ENCODE measurements around the gene FCHO1. TPM values are rescaled to one million over a fixed set of nuclear protein-coding genes. Genes with fewer than 3 reads are reported as not detected.

Gene FCHO1
- total RNA-seq, 1 donor from 2014 or later, result 15.5 TPM

DNA sequence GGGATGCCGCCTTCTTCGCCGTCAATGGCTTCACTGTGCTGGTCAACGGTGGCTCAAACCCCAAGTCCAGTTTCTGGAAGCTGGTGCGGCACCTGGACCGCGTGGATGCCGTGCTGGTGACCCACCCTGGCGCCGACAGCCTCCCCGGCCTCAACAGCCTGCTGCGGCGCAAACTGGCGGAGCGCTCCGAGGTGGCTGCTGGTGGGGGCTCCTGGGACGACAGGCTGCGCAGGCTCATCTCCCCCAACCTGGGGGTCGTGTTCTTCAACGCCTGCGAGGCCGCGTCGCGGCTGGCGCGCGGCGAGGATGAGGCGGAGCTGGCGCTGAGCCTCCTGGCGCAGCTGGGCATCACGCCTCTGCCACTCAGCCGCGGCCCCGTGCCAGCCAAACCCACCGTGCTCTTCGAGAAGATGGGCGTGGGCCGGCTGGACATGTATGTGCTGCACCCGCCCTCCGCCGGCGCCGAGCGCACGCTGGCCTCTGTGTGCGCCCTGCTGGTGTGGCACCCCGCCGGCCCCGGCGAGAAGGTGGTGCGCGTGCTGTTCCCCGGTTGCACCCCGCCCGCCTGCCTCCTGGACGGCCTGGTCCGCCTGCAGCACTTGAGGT, 25.0 kb upstream of the FCHO1 start:
- no peaks in the 10 kb centered on the region for H3K4me1 ChIP-seq
- no peaks in the 10 kb centered on the region for H3K27me3 ChIP-seq
- TF ChIP-seq, protein P1, sequence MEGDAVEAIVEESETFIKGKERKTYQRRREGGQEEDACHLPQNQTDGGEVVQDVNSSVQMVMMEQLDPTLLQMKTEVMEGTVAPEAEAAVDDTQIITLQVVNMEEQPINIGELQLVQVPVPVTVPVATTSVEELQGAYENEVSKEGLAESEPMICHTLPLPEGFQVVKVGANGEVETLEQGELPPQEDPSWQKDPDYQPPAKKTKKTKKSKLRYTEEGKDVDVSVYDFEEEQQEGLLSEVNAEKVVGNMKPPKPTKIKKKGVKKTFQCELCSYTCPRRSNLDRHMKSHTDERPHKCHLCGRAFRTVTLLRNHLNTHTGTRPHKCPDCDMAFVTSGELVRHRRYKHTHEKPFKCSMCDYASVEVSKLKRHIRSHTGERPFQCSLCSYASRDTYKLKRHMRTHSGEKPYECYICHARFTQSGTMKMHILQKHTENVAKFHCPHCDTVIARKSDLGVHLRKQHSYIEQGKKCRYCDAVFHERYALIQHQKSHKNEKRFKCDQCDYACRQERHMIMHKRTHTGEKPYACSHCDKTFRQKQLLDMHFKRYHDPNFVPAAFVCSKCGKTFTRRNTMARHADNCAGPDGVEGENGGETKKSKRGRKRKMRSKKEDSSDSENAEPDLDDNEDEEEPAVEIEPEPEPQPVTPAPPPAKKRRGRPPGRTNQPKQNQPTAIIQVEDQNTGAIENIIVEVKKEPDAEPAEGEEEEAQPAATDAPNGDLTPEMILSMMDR (IDR thresholded peaks at IDR 0.05), result no peak
- no peak for TF ChIP-seq EZH2 (IDR thresholded peaks at IDR 0.05)
- TF ChIP-seq EZH2phosphoT487 (IDR thresholded peaks at IDR 0.05), result no peak
- no peak overlapping the region for H2AFZ ChIP-seq (replicated peaks)
- H4K20me1 ChIP-seq (ENCODE audit: low read depth), result peaks cover 64% of the 10 kb centered on the region
- no peaks in the 10 kb centered on the region for H3K9me3 ChIP-seq (ENCODE audit: low read depth)
- peaks cover 7% of the 10 kb centered on the region for H3K27me3 Mint-ChIP-seq (ENCODE audit: insufficient read depth, low read depth)
- no peaks in the 10 kb centered on the region for H3F3A ChIP-seq (ENCODE audit: low read depth)
- peaks cover 79% of the 10 kb centered on the region for H3K79me2 ChIP-seq (ENCODE audit: low read depth)
- no peaks in the 10 kb centered on the region for H3K36me3 ChIP-seq
- H3K4me3 ChIP-seq, result no peak overlapping the region
- no peak overlapping the region for H3K27ac Mint-ChIP-seq
- no peak for DNase-seq (ENCODE audit: low spot score)
- no peak overlapping the region for H3K4me2 ChIP-seq
- H3K9me3 Mint-ChIP-seq, result no peaks in the 10 kb centered on the region
- H3K27ac ChIP-seq, result no peak overlapping the region
- H3K4me3 Mint-ChIP-seq, result no peak overlapping the region
- peaks cover 3% of the 10 kb centered on the region for H3K4me1 Mint-ChIP-seq
- peaks cover 28% of the 10 kb centered on the region for H3K36me3 Mint-ChIP-seq
- H3K9ac ChIP-seq, result no peak overlapping the region

DNA sequence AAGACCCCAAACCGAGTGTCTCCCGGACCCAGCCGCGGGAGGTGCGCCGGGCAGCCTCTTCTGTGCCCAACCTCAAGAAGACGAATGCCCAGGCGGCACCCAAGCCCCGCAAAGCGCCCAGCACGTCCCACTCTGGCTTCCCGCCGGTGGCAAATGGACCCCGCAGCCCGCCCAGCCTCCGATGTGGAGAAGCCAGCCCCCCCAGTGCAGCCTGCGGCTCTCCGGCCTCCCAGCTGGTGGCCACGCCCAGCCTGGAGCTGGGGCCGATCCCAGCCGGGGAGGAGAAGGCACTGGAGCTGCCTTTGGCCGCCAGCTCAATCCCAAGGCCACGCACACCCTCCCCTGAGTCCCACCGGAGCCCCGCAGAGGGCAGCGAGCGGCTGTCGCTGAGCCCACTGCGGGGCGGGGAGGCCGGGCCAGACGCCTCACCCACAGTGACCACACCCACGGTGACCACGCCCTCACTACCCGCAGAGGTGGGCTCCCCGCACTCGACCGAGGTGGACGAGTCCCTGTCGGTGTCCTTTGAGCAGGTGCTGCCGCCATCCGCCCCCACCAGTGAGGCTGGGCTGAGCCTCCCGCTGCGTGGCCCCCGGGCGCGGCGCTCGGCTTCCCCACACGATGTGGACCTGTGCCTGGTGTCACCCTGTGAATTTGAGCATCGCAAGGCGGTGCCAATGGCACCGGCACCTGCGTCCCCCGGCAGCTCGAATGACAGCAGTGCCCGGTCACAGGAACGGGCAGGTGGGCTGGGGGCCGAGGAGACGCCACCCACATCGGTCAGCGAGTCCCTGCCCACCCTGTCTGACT, 24.1 kb upstream of the FCHO1 start:
- peaks cover 2% of the 10 kb centered on the region for H3K4me1 Mint-ChIP-seq
- H4K20me1 ChIP-seq (ENCODE audit: low read depth), result peaks cover 64% of the 10 kb centered on the region
- no peaks in the 10 kb centered on the region for H3F3A ChIP-seq (ENCODE audit: low read depth)
- H2AFZ ChIP-seq (replicated peaks), result no peak overlapping the region
- no peak overlapping the region for H3K4me2 ChIP-seq
- no peaks in the 10 kb centered on the region for H3K9me3 ChIP-seq (ENCODE audit: low read depth)
- H3K9ac ChIP-seq, result no peak overlapping the region
- peaks cover 33% of the 10 kb centered on the region for H3K36me3 Mint-ChIP-seq
- H3K4me1 ChIP-seq, result no peaks in the 10 kb centered on the region
- H3K4me3 ChIP-seq, result no peak overlapping the region
- no peak overlapping the region for H3K27ac Mint-ChIP-seq
- no peak overlapping the region for H3K4me3 Mint-ChIP-seq
- DNase-seq (ENCODE audit: low spot score), result no peak
- H3K27ac ChIP-seq, result no peak overlapping the region
- H3K79me2 ChIP-seq (ENCODE audit: low read depth), result peaks cover 79% of the 10 kb centered on the region
- TF ChIP-seq EZH2phosphoT487 (IDR thresholded peaks at IDR 0.05), result no peak
- no peak for TF ChIP-seq EZH2 (IDR thresholded peaks at IDR 0.05)
- H3K27me3 ChIP-seq, result no peaks in the 10 kb centered on the region
- no peaks in the 10 kb centered on the region for H3K9me3 Mint-ChIP-seq
- peaks cover 5% of the 10 kb centered on the region for H3K27me3 Mint-ChIP-seq (ENCODE audit: insufficient read depth, low read depth)
- H3K36me3 ChIP-seq, result no peaks in the 10 kb centered on the region

DNA sequence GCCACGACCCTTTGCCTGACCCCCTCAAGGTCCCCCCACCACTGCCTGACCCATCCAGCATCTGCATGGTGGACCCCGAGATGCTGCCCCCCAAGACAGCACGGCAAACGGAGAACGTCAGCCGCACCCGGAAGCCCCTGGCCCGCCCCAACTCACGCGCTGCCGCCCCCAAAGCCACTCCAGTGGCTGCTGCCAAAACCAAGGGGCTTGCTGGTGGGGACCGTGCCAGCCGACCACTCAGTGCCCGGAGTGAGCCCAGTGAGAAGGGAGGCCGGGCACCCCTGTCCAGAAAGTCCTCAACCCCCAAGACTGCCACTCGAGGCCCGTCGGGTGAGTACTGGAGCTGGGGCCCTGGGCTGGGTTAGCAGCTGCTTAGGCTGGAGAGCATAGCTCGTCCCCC, 23.4 kb upstream of the FCHO1 start:
- H2AFZ ChIP-seq (replicated peaks), result no peak overlapping the region
- no peak overlapping the region for H3K4me3 ChIP-seq
- Mint-ChIP-seq H3K4me1 (peaks cover 3% of the 10 kb centered on the region), H3K4me3 (no peak overlapping the region), H3K27ac (no peak overlapping the region), H3K9me3 (no peaks in the 10 kb centered on the region), H3K36me3 (peaks cover 36% of the 10 kb centered on the region), H3K27me3 (ENCODE audit: insufficient read depth, low read depth) (peaks cover 5% of the 10 kb centered on the region)
- no peaks in the 10 kb centered on the region for H3K27me3 ChIP-seq
- no peaks in the 10 kb centered on the region for H3K4me1 ChIP-seq
- no peaks in the 10 kb centered on the region for H3F3A ChIP-seq (ENCODE audit: low read depth)
- TF ChIP-seq EZH2phosphoT487 (IDR thresholded peaks at IDR 0.05) (no peak), EZH2 (IDR thresholded peaks at IDR 0.05) (no peak)
- TF ChIP-seq, protein P1 (IDR thresholded peaks at IDR 0.05), result no peak
- H3K4me2 ChIP-seq, result no peak overlapping the region
- H3K9ac ChIP-seq, result no peak overlapping the region
- H3K79me2 ChIP-seq (ENCODE audit: low read depth), result peaks cover 79% of the 10 kb centered on the region
- no peaks in the 10 kb centered on the region for H3K9me3 ChIP-seq (ENCODE audit: low read depth)
- DNase-seq (ENCODE audit: low spot score), result no peak
- peaks cover 67% of the 10 kb centered on the region for H4K20me1 ChIP-seq (ENCODE audit: low read depth)
- no peak overlapping the region for H3K27ac ChIP-seq
- H3K36me3 ChIP-seq, result no peaks in the 10 kb centered on the region

DNA sequence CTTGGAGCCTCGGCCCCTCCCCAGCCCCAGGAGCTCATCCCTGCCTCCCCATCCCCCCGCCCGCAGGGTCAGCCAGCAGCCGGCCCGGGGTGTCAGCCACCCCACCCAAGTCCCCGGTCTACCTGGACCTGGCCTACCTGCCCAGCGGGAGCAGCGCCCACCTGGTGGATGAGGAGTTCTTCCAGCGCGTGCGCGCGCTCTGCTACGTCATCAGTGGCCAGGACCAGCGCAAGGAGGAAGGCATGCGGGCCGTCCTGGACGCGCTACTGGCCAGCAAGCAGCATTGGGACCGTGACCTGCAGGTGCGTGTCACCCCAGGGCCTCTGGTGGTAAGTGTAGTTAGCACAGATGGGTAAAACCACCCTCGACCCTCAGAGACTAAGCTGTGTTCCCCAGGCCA, 18.1 kb upstream of the FCHO1 start:
- H3K4me3 ChIP-seq, result no peak overlapping the region
- no peak overlapping the region for H3K27ac ChIP-seq
- H3K4me2 ChIP-seq, result no peak overlapping the region
- H4K20me1 ChIP-seq (ENCODE audit: low read depth), result peaks cover 65% of the 10 kb centered on the region
- H3K9me3 ChIP-seq (ENCODE audit: low read depth), result no peaks in the 10 kb centered on the region
- TF ChIP-seq EZH2phosphoT487 (IDR thresholded peaks at IDR 0.05) (no peak), EZH2 (IDR thresholded peaks at IDR 0.05) (no peak)
- TF ChIP-seq, protein P1 (IDR thresholded peaks at IDR 0.05), result no peak
- H2AFZ ChIP-seq (replicated peaks), result no peak overlapping the region
- H3K9me3 Mint-ChIP-seq, result no peaks in the 10 kb centered on the region
- DNase-seq (ENCODE audit: low spot score), result no peak
- no peaks in the 10 kb centered on the region for H3K27me3 ChIP-seq
- H3K27me3 Mint-ChIP-seq (ENCODE audit: insufficient read depth, low read depth), result peaks cover 2% of the 10 kb centered on the region
- peaks cover 32% of the 10 kb centered on the region for H3K36me3 Mint-ChIP-seq
- H3K4me1 ChIP-seq, result no peaks in the 10 kb centered on the region
- H3F3A ChIP-seq (ENCODE audit: low read depth), result no peaks in the 10 kb centered on the region
- peaks cover 6% of the 10 kb centered on the region for H3K4me1 Mint-ChIP-seq
- no peak overlapping the region for H3K4me3 Mint-ChIP-seq
- H3K79me2 ChIP-seq (ENCODE audit: low read depth), result peaks cover 48% of the 10 kb centered on the region
- H3K36me3 ChIP-seq, result no peaks in the 10 kb centered on the region
- H3K9ac ChIP-seq, result no peak overlapping the region
- no peak overlapping the region for H3K27ac Mint-ChIP-seq

Data from neural progenitor cell (in vitro differentiated cells).